Endothelial cell of hepatic sinusoid (primary cell): ENCODE results near the gene TBC1D7.

Source experiments
- in situ Hi-C: cut with HindIII; loops from 2 replicates; pipeline ENCODE4 v1.10.0; 2017; ENCODE audit warnings: low sequenced_read_pairs

Gene TBC1D7

GRCh38 chr6:13328076-13328874, at the start of gene TBC1D7:
Gene TBC1D7, minus strand, starts transcription at chr6:13328537. Its CDS starts 1,639 bp downstream, at chr6:13326898.
- in situ Hi-C loops = loop anchor here (25.0 kb wide), 1 partner anchor 209 kb away; no protein-coding TSS in a partner anchor

GRCh38 chr6:13377054-13377758, 48.9 kb upstream of the TBC1D7 start:
- in situ Hi-C loops = no loop called here

DNA sequence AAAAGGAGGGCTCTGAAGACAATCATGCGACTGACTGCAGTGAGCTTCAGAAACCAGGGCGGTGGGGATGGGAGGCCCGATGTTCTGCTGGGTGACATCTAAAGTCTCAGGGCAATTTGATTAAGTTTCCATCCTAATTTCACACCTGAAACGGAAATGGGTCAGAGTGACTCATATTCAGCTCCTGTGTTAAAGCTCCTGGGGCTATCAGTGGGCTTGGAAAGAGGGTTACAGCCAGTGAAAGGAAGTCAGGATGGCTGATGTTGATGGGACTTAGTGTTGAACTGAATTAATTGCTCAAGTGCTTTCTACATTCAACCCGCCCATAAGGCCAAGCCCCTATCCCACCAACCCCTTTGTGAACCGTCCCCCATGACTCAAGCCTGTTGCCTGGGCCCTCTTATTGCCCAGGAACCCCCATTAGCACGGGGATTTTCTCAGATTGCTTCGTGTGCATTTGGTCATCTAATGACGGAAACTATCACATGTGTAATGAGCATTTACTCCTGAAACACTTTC, 47.1 kb upstream of the TBC1D7 start:
- in situ Hi-C loops = no loop called here

- in situ Hi-C loops = no loop called here
These were observed 45.6 kb upstream of the TBC1D7 start for GRCh38 chr6:13373919-13374318.

DNA sequence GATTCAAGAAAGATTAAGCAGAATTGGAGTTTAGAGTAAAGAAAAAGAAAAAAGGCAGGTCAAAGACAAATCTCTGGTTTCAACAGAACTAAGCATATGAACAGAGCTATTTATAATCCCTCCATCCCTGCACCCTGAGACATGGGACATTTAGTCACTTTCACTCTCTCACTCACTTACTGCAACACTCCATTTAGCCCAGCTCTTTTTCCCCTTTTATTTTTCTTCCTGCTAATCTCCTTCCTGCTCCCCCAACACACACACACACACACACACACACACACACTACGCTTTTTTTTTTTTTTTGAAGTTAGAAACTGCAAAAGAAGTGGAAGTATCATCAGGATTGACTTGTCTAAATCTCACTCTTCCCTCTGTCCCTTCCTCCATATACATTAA, 45.1 kb upstream of the TBC1D7 start:
- in situ Hi-C loops = no loop called here

DNA sequence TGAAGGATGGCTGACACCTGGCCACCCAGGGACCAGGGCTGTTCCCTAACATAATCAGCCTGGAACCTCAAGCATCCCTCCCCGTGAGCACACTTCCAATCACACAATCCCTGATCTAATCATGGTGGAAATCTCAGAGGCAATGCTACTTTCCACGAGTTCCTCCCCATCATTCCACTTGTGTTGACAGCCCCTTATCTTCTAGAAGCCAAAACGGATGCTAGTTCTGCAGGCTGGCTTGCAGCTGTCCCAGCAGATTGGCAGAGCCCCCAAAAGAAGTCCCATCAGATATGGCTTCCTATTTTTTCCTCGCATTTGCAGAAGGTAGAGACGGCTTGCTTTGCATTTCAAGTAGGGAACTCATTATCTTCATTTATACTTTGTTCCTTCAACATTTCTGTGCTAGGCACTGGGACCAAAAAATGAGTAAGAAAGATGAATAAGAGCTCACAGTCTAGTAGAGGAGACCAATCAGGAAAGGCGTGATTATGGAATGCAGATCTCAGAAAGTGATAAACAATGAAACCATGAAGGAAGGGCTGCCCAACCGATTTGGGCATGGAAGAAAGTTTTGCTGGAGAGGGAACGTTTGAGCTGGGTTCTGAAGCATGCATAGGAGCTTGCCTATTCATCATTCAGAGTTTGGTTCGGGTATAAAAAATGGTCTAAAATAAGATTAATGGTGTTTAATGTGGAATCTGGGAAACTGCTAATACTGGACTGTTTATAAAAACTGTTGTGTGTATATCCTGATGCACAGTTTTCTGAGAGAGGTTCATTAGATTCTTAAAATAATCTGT, 44.6 kb upstream of the TBC1D7 start:
- in situ Hi-C loops = no loop called here

GRCh38 chr6:13372076-13372475, 43.7 kb upstream of the TBC1D7 start:
- in situ Hi-C loops = no loop called here

DNA sequence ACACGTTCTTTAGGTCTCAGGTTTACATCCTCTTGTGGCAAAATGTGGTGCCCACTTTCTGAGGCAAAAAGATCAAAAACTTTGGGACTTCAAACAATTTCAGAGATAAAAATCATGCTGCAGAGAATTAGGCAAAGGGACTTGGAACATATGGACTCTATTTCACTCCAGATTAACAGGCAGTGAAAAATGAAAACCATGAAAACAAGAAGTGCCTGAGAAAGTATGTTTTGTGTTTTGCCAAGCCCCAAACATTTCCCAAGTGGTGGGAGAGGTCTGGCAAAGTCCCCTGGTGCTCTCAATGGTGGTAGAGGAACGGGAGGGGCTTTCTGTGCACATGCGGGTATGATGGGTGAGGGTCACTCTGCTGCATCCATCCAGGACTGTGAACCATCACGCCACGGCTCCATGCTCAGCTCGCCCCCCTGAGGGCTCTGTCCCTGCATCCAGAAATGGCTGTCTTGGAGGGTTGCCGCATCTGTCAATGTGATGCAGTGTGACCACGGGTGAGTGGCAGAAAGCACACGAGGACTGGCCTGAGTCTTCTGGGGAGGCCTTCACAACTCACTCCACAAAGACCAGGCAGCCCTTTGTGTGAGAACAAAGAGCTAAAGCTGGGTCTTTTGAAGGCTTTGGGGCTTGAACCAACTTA, 43.2 kb upstream of the TBC1D7 start:
- in situ Hi-C loops = no loop called here

GRCh38 chr6:13370623-13371022, 42.3 kb upstream of the TBC1D7 start:
- in situ Hi-C loops = no loop called here

DNA sequence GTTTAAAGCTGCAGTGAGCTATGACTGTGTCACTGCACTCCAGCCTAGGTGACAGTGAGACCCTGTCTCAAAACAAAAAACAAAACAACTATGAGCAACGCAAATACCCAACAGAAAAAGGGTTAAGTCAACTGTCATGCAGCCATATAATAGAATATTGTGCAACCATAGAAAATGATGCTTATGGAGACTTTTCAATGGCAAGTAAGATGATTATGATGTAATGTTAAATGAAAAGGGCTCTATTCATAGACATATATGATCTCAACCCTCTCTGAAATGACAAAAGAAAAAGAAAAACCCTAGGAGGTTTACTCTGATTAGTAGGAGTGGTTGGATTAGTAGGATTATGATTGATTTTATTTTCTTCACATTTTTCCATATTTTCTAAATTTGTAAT, 41.3 kb upstream of the TBC1D7 start:
- in situ Hi-C loops = no loop called here

DNA sequence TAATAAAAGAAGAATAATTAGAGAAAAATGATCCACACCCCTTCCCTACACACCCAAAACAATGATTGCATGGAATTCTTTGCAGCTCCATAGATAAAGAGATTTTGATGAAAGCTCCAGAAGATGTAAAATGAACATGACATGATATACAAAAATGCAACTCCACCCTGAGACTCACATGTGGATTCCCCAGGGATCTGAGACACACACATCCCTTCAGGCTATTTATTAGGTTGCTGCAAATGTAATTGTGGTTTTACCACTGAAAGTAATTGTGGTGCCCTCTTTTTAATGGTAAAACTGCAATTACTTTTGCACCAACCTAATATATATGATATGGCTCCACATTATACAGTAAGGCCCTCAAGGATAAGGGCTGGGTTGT, 40.4 kb upstream of the TBC1D7 start:
- in situ Hi-C loops = no loop called here

GRCh38 chr6:13368079-13368730, 39.9 kb upstream of the TBC1D7 start:
- in situ Hi-C loops = no loop called here

DNA sequence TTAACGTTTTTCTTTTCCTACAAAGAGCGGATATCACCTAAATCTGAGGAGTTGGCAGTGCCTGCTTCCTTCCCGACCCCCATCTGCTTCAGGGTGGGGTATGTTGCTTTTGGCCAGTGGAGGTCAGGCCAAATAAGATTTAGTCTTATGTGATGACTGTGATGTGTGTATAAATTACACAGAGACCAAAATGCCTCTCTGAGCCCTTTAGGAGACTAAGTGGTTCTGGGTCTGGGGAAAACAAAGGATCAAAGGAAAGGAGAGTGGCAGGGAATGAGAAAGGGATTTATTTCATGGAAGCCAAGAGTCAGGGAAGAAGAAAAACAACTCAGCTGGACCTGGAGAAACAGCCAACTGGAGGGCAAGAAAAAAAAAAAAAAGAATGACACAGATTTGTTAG, 39.1 kb upstream of the TBC1D7 start:
- in situ Hi-C loops = no loop called here

- in situ Hi-C loops = no loop called here
These were observed 37.0 kb upstream of the TBC1D7 start for GRCh38 chr6:13365320-13365719.

DNA sequence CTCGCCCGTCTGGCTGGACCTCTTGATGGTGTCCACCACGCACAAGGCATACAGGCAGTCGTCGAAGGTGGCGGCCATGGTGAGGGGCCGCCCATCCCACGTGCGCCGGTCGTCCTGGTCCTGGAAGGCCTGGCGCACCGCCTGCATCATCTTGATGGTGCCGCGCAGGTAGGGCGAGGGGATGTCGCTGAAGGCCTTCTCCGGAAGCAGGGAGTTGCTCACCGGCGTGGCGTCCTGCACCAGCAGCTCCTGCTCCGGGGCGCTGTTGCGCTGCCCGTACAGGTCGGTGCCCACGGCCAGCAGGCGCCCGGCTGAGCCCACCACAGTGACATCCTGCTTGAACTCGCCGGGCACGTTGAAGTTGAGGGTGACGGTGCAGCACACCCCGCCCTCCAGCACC, 36.5 kb upstream of the TBC1D7 start:
- in situ Hi-C loops = no loop called here

- in situ Hi-C loops = no loop called here
These were observed 34.1 kb upstream of the TBC1D7 start for GRCh38 chr6:13362412-13362811.

DNA sequence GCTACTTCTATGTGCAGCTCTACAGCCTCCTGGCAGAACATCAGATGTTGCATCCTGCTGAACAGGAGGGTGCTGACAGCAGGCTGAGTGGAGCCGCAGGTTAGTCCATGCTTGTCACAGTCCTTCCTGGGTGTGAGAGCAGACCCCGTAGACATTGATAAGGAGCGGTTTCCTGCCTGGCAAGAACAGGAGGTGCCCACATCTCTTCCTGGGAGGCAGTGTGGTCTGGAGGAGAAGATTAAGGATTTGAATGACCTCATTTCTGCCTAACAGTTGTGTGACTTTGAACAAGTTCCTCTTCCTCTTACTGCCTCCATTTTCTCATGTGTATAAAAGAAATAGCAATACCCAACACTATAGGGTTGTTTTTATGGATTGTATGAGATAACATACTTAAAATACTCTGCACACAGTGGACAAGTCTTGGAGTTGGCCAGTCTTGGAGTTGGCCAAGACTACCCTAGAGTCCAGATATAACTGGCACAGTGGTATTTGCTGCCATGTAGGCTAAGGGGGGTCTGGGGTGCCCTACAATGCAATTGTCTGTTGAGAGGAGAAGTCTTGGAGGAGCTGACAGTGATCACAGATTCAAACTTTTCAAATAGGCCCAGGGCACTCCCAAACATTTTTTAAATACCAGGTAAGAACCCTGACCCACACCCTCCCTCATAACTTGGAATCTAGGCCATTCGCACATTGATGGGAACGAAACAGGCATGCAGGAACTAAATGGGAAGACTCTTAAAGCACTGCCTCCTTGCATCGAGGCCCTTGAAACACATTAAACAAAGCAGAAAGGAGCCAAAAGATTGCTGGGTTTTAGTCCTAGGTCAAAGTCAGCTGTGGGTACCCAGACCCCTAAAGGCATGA, 32.6 kb upstream of the TBC1D7 start:
- in situ Hi-C loops = no loop called here

DNA sequence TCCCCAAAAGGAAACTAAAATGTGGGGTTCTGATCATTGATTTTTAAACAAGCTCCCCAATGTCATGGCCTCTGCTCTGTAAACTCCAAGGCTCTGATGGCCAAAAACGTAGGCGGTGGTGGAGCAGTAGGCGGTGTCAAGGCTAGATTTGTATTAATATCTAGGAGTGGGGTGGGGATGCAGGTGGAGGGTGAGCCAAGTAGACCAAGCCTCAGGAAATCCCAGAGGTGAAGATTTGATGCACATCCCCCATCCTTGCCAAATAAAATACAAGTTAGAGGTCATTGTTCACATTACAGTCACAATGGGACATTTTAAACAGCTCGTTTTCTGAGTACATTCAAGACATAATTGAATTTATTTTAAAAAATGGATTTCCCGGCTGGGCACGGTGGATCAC, 30.9 kb upstream of the TBC1D7 start:
- in situ Hi-C loops = no loop called here

- in situ Hi-C loops = no loop called here
These were observed 30.2 kb upstream of the TBC1D7 start for GRCh38 chr6:13358511-13358910.
